Measurements from ENCODE around the gene H3-3A. TPM values are rescaled to one million over a fixed set of nuclear protein-coding genes. Genes with fewer than 3 reads are reported as not detected.

Gene H3-3A
- total and polyA plus RNA-seq, 10 of the 15 experiments (the other 5 are each of a cell fraction or from before 2014, with no cell fraction given): 215 to 486 (median 393) TPM

- no peak for TF ChIP-seq SREBF2 (IDR thresholded peaks at IDR 0.05; ENCODE audit: low read length)
- no peak for TF ChIP-seq GABPA (IDR thresholded peaks at IDR 0.05; ENCODE audit: low read depth)
- no peak for TF ChIP-seq HCFC1 (IDR thresholded peaks at IDR 0.05; ENCODE audit: low read length)
- no peak for TF ChIP-seq RAD51 (IDR thresholded peaks at IDR 0.05)
- no peak for TF ChIP-seq ZBTB40 (IDR thresholded peaks at IDR 0.05; ENCODE audit: borderline replicate concordance)
Observed at GRCh38 chr1:226098870-226099835, 36.6 kb downstream of the H3-3A start (continued).

Data from GM12878 (cell line).